PC-9 (cell line): ENCODE results near the gene CMSS1. TPM values are rescaled to one million over a fixed set of nuclear protein-coding genes. Genes with fewer than 3 reads are reported as not detected.

Experiments
- BruUV-seq: library from RNA; stranded (reverse); fragments of 400-500 nt; replicated peaks from 2 replicates; lab custom pipeline; 2021; lab: Mats Ljungman, UMichigan
- CTCF ChIA-PET: fragments of 300-600 bp; sonication (Branson Sonifier 250); formaldehyde crosslinking; loops from one replicate; lab custom pipeline; 2022; ENCODE audit warnings: antibody characterized with exemption; lab: Charles Lee
- POLR2A ChIA-PET: fragments of 300-600 bp; sonication (Branson Sonifier 250); formaldehyde crosslinking; loops from one replicate; lab custom pipeline; 2022; ENCODE audit warnings: antibody characterized with exemption; ENCODE audit not compliant: unreplicated experiment; lab: Charles Lee
- DNase-seq, 2 experiments: peaks; one replicate each; pipeline versions ENCODE4 v3.0.0 to v3.0.0-alpha.2; 2015 to 2022; ENCODE audit warnings: mixed read lengths in 1 of 2
- H2AFZ ChIP-seq: fragments of 200-600 bp; sonication (generic); 2 replicates; pipeline ENCODE4 v1.8.1; 2017; ENCODE audit warnings: antibody characterized with exemption
- H3F3A ChIP-seq: fragments of 200-600 bp; sonication (generic); 2 replicates; pipeline ENCODE4 v1.8.1; 2017; ENCODE audit warnings: antibody characterized with exemption, mild to moderate bottlenecking, low read depth; ENCODE audit not compliant: insufficient read depth
- H3K27ac ChIP-seq: fragments of 200-600 bp; sonication (generic); 2 replicates; pipeline ENCODE4 v1.6.1; 2016; ENCODE audit warnings: mixed run types
- H3K27me3 ChIP-seq: fragments of 200-600 bp; sonication (generic); 2 replicates; pipeline ENCODE4 v1.6.1; 2016; ENCODE audit warnings: low read depth, mixed run types; ENCODE audit not compliant: insufficient read depth
- H3K36me3 ChIP-seq: fragments of 200-600 bp; sonication (generic); 2 replicates; pipeline ENCODE4 v1.6.1; 2016; ENCODE audit warnings: low read depth, mixed run types
- H3K4me1 ChIP-seq: fragments of 200-600 bp; sonication (generic); replicated peaks from 2 replicates; pipeline ENCODE4 v1.6.1; 2016; ENCODE audit warnings: mixed run types; ENCODE audit not compliant: insufficient read depth
- H3K4me2 ChIP-seq: fragments of 200-600 bp; sonication (generic); 2 replicates; pipeline ENCODE4 v1.6.1; 2017; ENCODE audit warnings: mixed run types
- H3K4me3 ChIP-seq: fragments of 200-600 bp; sonication (generic); 2 replicates; pipeline ENCODE4 v1.6.1; 2016; ENCODE audit warnings: mixed run types
- H3K79me2 ChIP-seq: fragments of 200-600 bp; sonication (generic); 2 replicates; pipeline ENCODE4 v1.6.1; 2017; ENCODE audit warnings: low read depth, mixed run types
- H3K9me2 ChIP-seq: fragments of 200-600 bp; sonication (generic); 2 replicates; pipeline ENCODE4 v1.8.1; 2017; ENCODE audit warnings: mild to moderate bottlenecking; ENCODE audit not compliant: insufficient read depth
- H3K9me3 ChIP-seq: fragments of 200-600 bp; sonication (generic); 2 replicates; pipeline ENCODE4 v1.8.1; 2016; ENCODE audit warnings: low read depth; ENCODE audit not compliant: insufficient read depth
- H4K20me1 ChIP-seq: fragments of 200-600 bp; sonication (generic); 2 replicates; pipeline ENCODE4 v1.8.1; 2017; ENCODE audit not compliant: insufficient read depth
- CTCF ChIP-seq: fragments of 200-600 bp; sonication (generic); conservative IDR thresholded peaks from 2 replicates; pipeline ENCODE4 v1.6.1; 2017; ENCODE audit warnings: mixed run types, antibody characterized with exemption, mild to moderate bottlenecking, moderate library complexity
- EZH2 ChIP-seq: fragments of 200-600 bp; sonication (generic); IDR thresholded peaks from 2 replicates; pipeline ENCODE4 v1.8.0; 2017; ENCODE audit warnings: antibody characterized with exemption, low read depth
- intact Hi-C: fragments of 100-400 bp; cut with micrococcal nuclease; formaldehyde crosslinking; loops from one replicate; pipeline ENCODE4 v1.10.0; 2022; ENCODE audit not compliant: unreplicated experiment
- total RNA-seq: library from RNA; stranded (reverse); gene quantifications from 2 replicates; pipeline ENCODE4 v1.2.3, GENCODE V29; 2021

Gene CMSS1
- total RNA-seq, 1 experiment from 2014 or later, result 98.9 TPM

GRCh38 chr3:100105501-100105900 is 287.8 kb downstream of the CMSS1 start:
- BruUV-seq, result no TSS peak
- Histone ChIP-seq H3K79me2 (no peaks in the 10 kb centered on the region), H3K9me3 (no peaks in the 10 kb centered on the region), H3F3A (peaks cover 40% of the 10 kb centered on the region), H4K20me1 (no peaks in the 10 kb centered on the region), H3K9me2 (no peaks in the 10 kb centered on the region), H3K4me3 (no peak overlapping the region), H3K4me2 (peak overlapping the region; percentile 69), H3K27ac (peak overlapping the region; percentile 72), H2AFZ (peak overlapping the region; percentile 18; the same call in 1 of the 2 replicates), H3K4me1 (peaks cover 60% of the 10 kb centered on the region), H3K27me3 (no peaks in the 10 kb centered on the region), H3K36me3 (no peaks in the 10 kb centered on the region)
- DNase-seq, result no peak
- CTCF ChIA-PET, result no interaction called here
- POLR2A ChIA-PET, result no interaction called here
- no peak for TF ChIP-seq CTCF
- no peak for TF ChIP-seq EZH2
- intact Hi-C loops, result no loop called here

GRCh38 chr3:100106094-100106493 is 288.4 kb downstream of the CMSS1 start:
- intact Hi-C loops, result no loop called here
- CTCF ChIA-PET, result interaction anchor here (0.6 kb wide), 1 partner anchor 148 kb away, joined by 12 read pairs; no protein-coding TSS in a partner anchor
- BruUV-seq, result no TSS peak
- Histone ChIP-seq H3K27me3 (no peaks in the 10 kb centered on the region), H3K9me3 (no peaks in the 10 kb centered on the region), H3K27ac (peak overlapping the region; percentile 72), H2AFZ (peak overlapping the region; percentile 18; the same call in 1 of the 2 replicates), H3K4me2 (peak overlapping the region; percentile 69), H3F3A (peaks cover 40% of the 10 kb centered on the region), H4K20me1 (no peaks in the 10 kb centered on the region), H3K4me1 (peaks cover 57% of the 10 kb centered on the region), H3K36me3 (no peaks in the 10 kb centered on the region), H3K79me2 (no peaks in the 10 kb centered on the region), H3K9me2 (no peaks in the 10 kb centered on the region), H3K4me3 (no peak overlapping the region)
- TF ChIP-seq CTCF (no peak), EZH2 (no peak)
- no peak for DNase-seq
- POLR2A ChIA-PET, result interaction anchor here (0.6 kb wide), 1 partner anchor 30 kb away, joined by 4 read pairs; no protein-coding TSS in a partner anchor

- Histone ChIP-seq H3K4me3 (no peak overlapping the region; the same call in 1 of the 2 replicates), H3K27ac (peak overlapping the region; percentile 72), H3K9me3 (no peaks in the 10 kb centered on the region), H3F3A (peaks cover 40% of the 10 kb centered on the region), H3K9me2 (no peaks in the 10 kb centered on the region), H3K4me2 (peak overlapping the region; percentile 69), H3K4me1 (peaks cover 57% of the 10 kb centered on the region), H3K79me2 (no peaks in the 10 kb centered on the region), H3K27me3 (no peaks in the 10 kb centered on the region), H2AFZ (no peak overlapping the region), H3K36me3 (no peaks in the 10 kb centered on the region), H4K20me1 (no peaks in the 10 kb centered on the region)
- intact Hi-C loops, result no loop called here
- peak in 1 of 2 experiments; percentile 65 for DNase-seq
- CTCF ChIA-PET, result interaction anchor here (0.6 to 0.9 kb wide), 2 partner anchors 149 to 154 kb away, joined by 3 to 12 read pairs; partner anchors contain the start of gene TBC1D23
- TF ChIP-seq CTCF, result no peak
- no peak for TF ChIP-seq EZH2
- POLR2A ChIA-PET, result interaction anchor here (0.6 kb wide), 2 partner anchors 30 to 61 kb away, joined by 4 to 6 read pairs; no protein-coding TSS in a partner anchor
- no TSS peak for BruUV-seq
Measured at GRCh38 chr3:100106531-100107141, 289.0 kb downstream of the CMSS1 start.
